ENCODE data around the gene IL18BP.

Gene IL18BP

GRCh38 chr11:72041364-72042063 lies 42.8 kb downstream of the IL18BP start:
- Histone ChIP-seq H3K27me3 (ENCODE audit: control insufficient read depth in 1 of 2, insufficient read depth in 2 of 2, low read length in 2 of 2) (no peaks in the 10 kb centered on the region), H3K4me1 (ENCODE audit: control insufficient read depth in 1 of 2, insufficient read depth in 2 of 2, low read length in 2 of 2) (peaks cover 42 to 53% of the 10 kb centered on the region in 2 donors), H3K4me3 (ENCODE audit: low read depth in 1 of 2, low read length in 2 of 2) (peak overlapping the region; percentile 77 to 86), H3K36me3 (ENCODE audit: control insufficient read depth in 1 of 2, insufficient read depth in 2 of 2, low read length in 2 of 2) (no peaks in the 10 kb centered on the region), H3K9me3 (ENCODE audit: control insufficient read depth in 1 of 2, low read length in 2 of 2) (no peaks in the 10 kb centered on the region), H3K9ac (ENCODE audit: low read depth in 1 of 2, low read length in 2 of 2) (peak overlapping the region; percentile 76 to 88), H3K27ac (ENCODE audit: low read depth, low read length) (peak overlapping the region; percentile 95)

DNA sequence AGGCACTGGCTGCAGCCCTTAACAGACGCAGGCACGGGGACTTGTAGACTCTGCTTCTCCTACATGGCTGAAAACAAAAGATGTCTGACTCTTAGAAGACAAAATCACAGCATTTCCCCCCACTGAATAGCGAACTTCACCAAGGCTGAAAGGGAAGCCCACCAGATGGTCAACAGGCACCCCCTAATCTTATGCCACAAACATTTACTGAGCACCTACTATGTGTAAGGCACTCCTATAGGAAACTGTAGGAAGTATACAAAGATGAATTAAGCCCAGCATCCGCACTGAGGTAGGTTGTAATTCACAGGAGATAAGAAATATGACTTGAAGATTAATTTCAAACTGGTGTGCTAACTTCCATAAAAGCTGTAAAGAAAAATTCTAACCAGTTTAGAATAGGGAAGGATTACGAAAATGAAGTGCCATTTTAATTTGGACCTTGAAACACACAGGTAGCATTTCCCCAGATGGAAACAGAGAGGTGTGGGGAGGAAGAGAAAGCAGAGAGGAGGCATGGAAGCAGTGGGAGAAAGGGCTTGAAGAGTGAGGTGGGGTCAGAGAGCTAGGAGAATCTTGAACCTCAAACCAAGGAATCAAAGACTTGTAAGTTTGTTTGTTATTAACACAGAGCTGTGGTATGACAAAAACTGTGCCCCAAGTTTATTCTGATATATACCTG lies 43.5 kb downstream of the IL18BP start:
- Histone ChIP-seq H3K27ac (ENCODE audit: low read depth, low read length) (peak overlapping the region; percentile 95), H3K36me3 (ENCODE audit: control insufficient read depth in 1 of 2, insufficient read depth in 2 of 2, low read length in 2 of 2) (no peaks in the 10 kb centered on the region), H3K27me3 (ENCODE audit: control insufficient read depth in 1 of 2, insufficient read depth in 2 of 2, low read length in 2 of 2) (no peaks in the 10 kb centered on the region), H3K9ac (ENCODE audit: low read depth in 1 of 2, low read length in 2 of 2) (peak overlapping the region; percentile 76 to 88), H3K4me1 (ENCODE audit: control insufficient read depth in 1 of 2, insufficient read depth in 2 of 2, low read length in 2 of 2) (peaks cover 37 to 49% of the 10 kb centered on the region in 2 donors), H3K4me3 (ENCODE audit: low read depth in 1 of 2, low read length in 2 of 2) (peak overlapping the region; percentile 77 to 86), H3K9me3 (ENCODE audit: control insufficient read depth in 1 of 2, low read length in 2 of 2) (no peaks in the 10 kb centered on the region)

- no peak overlapping the region for H3K4me3 ChIP-seq (ENCODE audit: low read depth in 1 of 2, low read length in 2 of 2)
- H3K36me3 ChIP-seq (ENCODE audit: control insufficient read depth in 1 of 2, insufficient read depth in 2 of 2, low read length in 2 of 2): peaks cover 0 to 5% of the 10 kb centered on the region in 2 donors
- H3K9ac ChIP-seq (ENCODE audit: low read depth in 1 of 2, low read length in 2 of 2): no peak overlapping the region
- no peaks in the 10 kb centered on the region for H3K27me3 ChIP-seq (ENCODE audit: control insufficient read depth in 1 of 2, insufficient read depth in 2 of 2, low read length in 2 of 2)
- no peaks in the 10 kb centered on the region for H3K9me3 ChIP-seq (ENCODE audit: control insufficient read depth in 1 of 2, low read length in 2 of 2)
- no peak overlapping the region for H3K27ac ChIP-seq (ENCODE audit: low read depth, low read length)
- H3K4me1 ChIP-seq (ENCODE audit: control insufficient read depth in 1 of 2, insufficient read depth in 2 of 2, low read length in 2 of 2): peaks cover 18 to 20% of the 10 kb centered on the region in 2 donors
Measured at GRCh38 chr11:72045849-72046248, 47.1 kb downstream of the IL18BP start.

DNA sequence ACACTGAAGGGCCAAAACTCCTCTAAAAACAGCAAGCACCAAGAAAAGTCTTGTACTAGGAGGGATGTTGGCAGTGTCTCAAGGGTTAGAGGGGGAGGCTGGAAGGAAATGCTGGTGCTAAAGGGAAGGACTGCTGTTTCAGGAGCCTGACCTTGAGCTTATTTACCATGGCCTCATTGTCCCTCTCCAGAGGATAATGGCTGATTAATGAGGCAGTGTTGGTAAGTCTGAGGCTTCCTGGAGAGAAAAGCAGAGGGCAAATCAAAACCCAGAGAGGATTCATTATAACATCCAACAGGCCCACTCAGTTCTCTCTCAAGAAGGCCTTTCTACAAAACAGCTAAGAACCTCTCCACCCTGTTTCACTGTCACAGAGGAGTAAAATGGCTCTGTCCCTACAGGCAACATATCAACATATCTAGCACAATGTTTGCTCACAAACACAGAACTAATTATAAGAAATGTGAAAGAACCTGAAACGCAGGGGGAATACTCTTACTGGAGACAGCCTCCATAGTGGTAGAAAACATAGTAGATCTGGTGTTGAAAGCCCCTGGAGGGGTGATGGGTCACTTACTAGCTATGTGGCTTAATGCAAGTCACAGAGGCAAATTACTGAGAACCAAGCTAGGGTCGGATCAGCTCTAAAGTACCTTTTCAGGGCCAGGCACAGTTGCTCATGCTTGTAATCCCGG lies 50.2 kb downstream of the IL18BP start:
- H3K9ac ChIP-seq (ENCODE audit: low read depth in 1 of 2, low read length in 2 of 2): peak overlapping the region in 1 of 2 donors; percentile 8
- no peaks in the 10 kb centered on the region for H3K27me3 ChIP-seq (ENCODE audit: control insufficient read depth in 1 of 2, insufficient read depth in 2 of 2, low read length in 2 of 2)
- no peaks in the 10 kb centered on the region for H3K9me3 ChIP-seq (ENCODE audit: control insufficient read depth in 1 of 2, low read length in 2 of 2)
- H3K4me1 ChIP-seq (ENCODE audit: control insufficient read depth in 1 of 2, insufficient read depth in 2 of 2, low read length in 2 of 2): peaks cover 0 to 7% of the 10 kb centered on the region in 2 donors
- peaks cover 0 to 5% of the 10 kb centered on the region in 2 donors for H3K36me3 ChIP-seq (ENCODE audit: control insufficient read depth in 1 of 2, insufficient read depth in 2 of 2, low read length in 2 of 2)
- H3K4me3 ChIP-seq (ENCODE audit: low read depth in 1 of 2, low read length in 2 of 2): no peak overlapping the region
- H3K27ac ChIP-seq (ENCODE audit: low read depth, low read length): no peak overlapping the region

Data from duodenal mucosa (tissue), 2 donors.